ENCODE measurements around the gene ATP1A4.

GRCh38 chr1:160209321-160210046 lies 58.1 kb downstream of the ATP1A4 start:
- TF ChIP-seq POLR2A (IDR thresholded peaks at IDR 0.05; ENCODE audit: low read depth, low read length) (peak; percentile 26; the same call in 1 of the 2 replicates), POLR2AphosphoS5 (IDR thresholded peaks at IDR 0.05; ENCODE audit: low read depth, low read length) (no peak)

Measured in GM12892 (cell line).